Testis (tissue), 2 donors: ENCODE data around the gene ARL15.

Source experiments
- POLR2A ChIP-seq: fragments of 450-650 bp; IDR thresholded peaks from one replicate; pipeline ENCODE4 v1.6.1; 2017; ENCODE audit warnings: antibody characterized with exemption, mild to moderate bottlenecking, moderate library complexity
- TF ChIP-seq, protein P1 (sequence below), 3 experiments: fragments of 450-650 bp in 2 of 3; fragments of 200-600 bp in 1 of 3; sonication (generic) in 1 of 3; IDR thresholded peaks; one replicate each; pipeline ENCODE4 v1.5.1; 2016 to 2019; ENCODE audit warnings: antibody characterized with exemption in 3 of 3, mild to moderate bottlenecking in 2 of 3, moderate library complexity in 1 of 3

DNA sequence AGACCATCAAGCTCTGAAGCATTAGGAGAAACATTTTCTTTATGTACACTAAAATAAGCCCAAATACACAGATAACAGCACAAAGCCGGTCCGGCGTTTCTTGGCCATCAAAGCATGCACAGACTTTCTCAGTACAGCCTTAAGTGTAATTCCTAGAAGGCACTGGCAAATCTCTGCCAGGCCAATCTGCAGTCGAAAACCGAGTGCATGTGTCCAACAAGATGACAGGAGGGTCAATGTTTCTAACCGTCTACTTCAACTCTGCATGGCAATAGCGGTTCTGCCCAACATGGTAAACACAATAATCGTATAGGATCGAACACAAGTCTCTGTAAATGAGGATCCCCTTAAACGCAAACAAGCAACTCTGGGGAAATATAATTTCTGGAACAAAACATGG lies 1.1 kb downstream of the ARL15 start:
- TF ChIP-seq, protein P1, sequence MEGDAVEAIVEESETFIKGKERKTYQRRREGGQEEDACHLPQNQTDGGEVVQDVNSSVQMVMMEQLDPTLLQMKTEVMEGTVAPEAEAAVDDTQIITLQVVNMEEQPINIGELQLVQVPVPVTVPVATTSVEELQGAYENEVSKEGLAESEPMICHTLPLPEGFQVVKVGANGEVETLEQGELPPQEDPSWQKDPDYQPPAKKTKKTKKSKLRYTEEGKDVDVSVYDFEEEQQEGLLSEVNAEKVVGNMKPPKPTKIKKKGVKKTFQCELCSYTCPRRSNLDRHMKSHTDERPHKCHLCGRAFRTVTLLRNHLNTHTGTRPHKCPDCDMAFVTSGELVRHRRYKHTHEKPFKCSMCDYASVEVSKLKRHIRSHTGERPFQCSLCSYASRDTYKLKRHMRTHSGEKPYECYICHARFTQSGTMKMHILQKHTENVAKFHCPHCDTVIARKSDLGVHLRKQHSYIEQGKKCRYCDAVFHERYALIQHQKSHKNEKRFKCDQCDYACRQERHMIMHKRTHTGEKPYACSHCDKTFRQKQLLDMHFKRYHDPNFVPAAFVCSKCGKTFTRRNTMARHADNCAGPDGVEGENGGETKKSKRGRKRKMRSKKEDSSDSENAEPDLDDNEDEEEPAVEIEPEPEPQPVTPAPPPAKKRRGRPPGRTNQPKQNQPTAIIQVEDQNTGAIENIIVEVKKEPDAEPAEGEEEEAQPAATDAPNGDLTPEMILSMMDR (IDR thresholded peaks at IDR 0.05): no peak
- TF ChIP-seq POLR2A: no peak
